GM13976 (cell line): ENCODE data around the gene MPO.

Experiments
- DNase-seq: peaks from one replicate; pipeline ENCODE4 v3.0.0; 2012; ENCODE audit warnings: low spot score
- in situ Hi-C: fragments of 300-500 bp; cut with MboI; formaldehyde crosslinking; loops from one replicate; pipeline ENCODE4 v1.12.0; 2022; ENCODE audit warnings: low sequenced_read_pairs, mixed read lengths, inconsistent platforms; ENCODE audit not compliant: unreplicated experiment
- TF ChIP-seq, protein P1 (sequence below): IDR thresholded peaks from 2 replicates; pipeline ENCODE4 v1.5.1; 2012; ENCODE audit warnings: borderline replicate concordance, mild to moderate bottlenecking; ENCODE audit not compliant: insufficient read depth; ENCODE audit errors: extremely low read depth, missing control alignments, control extremely low read depth

Gene MPO

DNA sequence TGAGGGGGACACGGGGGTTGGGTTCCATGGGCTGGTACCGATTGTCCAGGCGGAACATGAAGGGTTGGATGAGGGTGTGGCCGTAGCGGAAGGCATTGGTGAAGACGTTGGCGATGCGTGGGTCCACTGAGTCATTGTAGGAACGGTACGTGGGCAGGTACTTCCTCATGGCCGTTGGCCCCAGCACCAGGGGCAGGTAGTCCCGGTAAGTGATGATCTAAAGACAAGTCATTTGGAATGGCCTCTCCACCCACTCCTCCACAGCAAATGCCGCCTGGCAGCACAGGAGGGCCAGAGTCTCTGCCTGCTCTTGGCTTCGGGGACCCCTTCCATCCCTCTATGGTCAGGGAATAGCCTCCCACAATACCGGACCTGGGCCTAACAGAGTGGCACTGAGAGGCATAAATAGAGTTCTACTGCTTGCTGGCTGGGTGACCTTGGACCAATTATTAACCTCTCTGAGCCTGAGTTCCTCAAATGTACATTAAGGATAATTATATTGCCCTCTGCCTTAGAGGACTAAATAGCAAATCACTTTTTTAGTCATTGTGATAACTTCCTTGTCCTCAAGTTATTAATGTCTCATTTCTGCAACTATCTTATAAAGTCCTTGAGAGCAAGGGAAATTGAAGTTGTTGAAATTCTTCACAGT, 7.2 kb downstream of the MPO start:
- in situ Hi-C loops, result no loop called here
- peak; percentile 43 for DNase-seq
- TF ChIP-seq, protein P1, sequence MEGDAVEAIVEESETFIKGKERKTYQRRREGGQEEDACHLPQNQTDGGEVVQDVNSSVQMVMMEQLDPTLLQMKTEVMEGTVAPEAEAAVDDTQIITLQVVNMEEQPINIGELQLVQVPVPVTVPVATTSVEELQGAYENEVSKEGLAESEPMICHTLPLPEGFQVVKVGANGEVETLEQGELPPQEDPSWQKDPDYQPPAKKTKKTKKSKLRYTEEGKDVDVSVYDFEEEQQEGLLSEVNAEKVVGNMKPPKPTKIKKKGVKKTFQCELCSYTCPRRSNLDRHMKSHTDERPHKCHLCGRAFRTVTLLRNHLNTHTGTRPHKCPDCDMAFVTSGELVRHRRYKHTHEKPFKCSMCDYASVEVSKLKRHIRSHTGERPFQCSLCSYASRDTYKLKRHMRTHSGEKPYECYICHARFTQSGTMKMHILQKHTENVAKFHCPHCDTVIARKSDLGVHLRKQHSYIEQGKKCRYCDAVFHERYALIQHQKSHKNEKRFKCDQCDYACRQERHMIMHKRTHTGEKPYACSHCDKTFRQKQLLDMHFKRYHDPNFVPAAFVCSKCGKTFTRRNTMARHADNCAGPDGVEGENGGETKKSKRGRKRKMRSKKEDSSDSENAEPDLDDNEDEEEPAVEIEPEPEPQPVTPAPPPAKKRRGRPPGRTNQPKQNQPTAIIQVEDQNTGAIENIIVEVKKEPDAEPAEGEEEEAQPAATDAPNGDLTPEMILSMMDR, result no peak

DNA sequence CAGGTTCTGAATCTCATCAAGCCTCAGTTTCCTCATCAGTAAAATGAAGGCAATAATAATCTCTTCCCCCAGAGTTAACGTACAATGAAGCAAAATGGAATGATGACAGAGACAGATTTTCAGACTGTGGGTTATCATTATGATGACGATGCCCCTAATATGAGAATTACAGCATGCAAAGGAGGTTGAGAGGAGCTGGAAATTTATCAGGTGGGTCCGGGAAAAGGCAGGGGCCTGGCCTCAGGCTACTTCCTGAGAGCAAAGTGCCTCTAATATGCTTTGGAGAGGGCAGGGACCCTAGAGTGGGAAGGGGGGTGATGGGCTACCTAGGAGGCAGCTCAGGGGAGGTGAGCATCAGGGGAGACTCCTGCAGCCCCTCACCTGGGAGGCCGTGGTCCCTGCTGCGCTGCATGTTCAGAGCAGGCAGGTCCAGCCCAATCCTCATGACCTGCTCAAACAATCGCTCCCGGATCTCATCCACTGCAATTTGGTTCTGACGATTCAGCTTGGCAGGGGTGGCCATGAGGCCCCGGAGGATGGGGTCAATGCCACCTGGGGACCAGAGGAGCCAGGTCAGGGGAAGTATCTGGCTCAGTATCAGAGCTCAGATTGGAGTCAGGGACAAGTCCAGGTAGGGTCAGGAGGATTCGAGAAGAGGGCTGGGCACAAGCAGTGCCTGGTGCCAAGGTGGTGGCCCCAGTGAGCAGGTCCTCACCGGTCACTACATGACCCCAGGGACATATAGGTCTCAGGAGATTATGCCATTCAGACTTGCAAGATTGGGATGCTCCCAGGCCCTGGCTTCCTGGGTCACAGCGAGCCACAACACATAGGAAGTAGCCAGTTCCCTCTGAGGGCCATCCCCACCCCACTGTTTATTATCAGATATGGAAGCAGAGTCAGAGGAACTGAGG, 8.1 kb downstream of the MPO start:
- TF ChIP-seq, protein P1, result no peak
- in situ Hi-C loops, result no loop called here
- peak; percentile 34 for DNase-seq

DNA sequence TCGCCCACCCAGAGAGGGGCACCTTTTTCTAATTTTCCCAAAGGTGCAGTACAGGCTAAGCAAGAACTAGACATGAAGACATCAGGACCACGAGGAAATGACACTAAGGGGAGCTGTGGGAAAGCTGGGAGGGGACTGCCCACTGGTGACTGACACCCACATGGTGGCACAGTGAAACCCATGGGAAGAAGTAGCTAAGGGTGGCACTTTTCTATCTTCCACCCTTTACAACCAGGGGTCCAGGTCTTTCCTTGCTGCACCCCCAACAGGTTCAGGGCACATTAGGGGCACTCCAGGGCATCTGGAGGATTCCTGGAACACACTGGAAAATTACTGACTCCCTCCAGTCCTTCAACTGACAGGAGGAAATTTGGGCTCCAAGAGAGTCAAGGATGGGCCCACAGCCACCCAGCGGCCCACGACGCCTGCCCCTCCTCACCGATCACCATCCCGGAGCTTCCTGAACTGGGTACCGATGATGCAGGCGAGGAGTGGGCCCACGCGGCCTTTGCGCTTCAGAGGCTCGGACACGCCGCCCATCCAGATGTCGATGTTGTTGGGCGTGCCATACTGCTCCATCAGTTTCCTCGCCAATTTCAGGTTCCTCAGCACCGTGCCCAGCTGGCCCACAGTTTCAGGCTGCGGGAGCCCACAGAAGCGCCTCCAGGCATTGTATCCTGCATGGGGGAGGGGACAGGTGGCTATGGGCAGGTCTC, 9.4 kb downstream of the MPO start:
- peak; percentile 28 for DNase-seq
- TF ChIP-seq, protein P1, result no peak
- in situ Hi-C loops, result no loop called here

DNA sequence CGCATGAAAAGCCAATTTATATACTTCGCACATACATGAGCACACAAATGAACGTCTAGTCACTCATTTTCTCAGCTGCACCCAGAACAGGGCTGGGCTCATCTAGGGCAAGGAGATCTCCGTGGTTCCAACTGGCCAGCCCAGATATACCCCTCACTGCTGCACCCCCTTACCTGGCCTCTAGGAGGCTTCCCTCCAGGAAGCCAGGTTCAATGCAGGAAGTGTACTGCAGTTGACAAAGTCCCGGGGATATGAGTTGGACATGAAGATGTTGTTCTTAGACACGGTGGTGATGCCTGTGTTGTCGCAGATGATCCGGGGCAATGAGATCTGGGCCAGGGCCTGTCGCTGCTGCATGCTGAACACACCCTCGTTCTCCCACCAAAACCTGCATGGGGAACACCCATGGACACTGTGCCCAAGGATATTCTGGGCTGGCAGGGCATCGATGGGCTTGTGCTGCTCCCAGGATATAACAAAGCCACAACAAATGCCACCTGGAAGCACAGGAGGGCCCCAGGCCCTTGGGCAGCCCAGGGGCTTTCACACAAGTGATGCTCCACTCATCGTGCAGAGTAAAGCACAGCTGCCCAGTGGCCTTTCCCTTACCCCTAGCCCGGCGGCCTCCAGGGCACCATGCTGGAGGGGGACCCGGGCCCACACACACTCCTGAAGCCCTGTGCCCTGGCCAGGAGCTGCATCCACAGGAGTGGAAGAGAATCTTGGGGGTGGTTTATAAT, 10.1 kb downstream of the MPO start:
- TF ChIP-seq, protein P1, result no peak
- in situ Hi-C loops, result no loop called here

DNA sequence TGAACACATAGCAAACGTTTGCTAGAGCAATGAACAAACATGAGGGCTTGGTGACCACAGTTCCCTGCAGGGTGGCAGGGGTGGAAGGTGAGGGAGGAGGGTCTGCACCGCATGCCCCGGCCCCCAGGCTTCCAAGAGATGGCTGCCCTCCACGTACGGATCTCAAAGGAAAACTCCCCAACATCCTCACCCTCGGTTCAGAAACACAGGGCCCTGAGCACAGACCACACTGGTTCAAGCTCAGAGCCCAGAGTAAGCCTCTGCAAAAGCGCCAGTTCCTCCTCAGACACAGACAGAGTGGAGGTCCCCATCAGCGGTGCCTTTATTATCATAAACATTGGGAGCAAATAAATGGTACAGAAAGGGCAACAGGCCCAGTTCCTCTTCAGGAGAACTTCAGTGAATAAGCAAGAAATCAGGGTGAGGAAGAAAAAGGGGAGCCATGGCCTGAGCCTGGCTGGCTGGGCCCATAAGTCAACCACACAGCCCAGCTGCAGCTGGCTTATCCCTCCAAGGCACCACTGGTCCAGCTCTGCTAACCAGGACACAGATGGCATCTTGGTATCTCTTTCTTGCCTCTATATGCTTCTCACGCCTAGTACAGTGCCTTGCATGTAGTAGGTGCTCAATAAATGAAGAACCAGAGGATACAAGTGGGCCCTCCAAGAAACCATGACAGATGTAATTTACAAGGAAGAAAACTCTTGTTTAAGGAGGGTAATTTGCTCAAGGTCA, 11.0 kb downstream of the MPO start:
- TF ChIP-seq, protein P1, result no peak
- no peak for DNase-seq
- in situ Hi-C loops, result no loop called here

More for the DNA sequence above, 10.1 kb downstream of the MPO start:
- no peak for DNase-seq
